HL-60 (cell line): ENCODE results near the gene COL25A1.

Source experiments
- GABPA ChIP-seq: IDR thresholded peaks from 2 replicates; pipeline ENCODE4 v1.6.1; 2012; ENCODE audit warnings: low read depth
- POLR2AphosphoS5 ChIP-seq: IDR thresholded peaks from 2 replicates; pipeline ENCODE4 v1.6.1; 2012; ENCODE audit warnings: low read depth
- TF ChIP-seq, protein P1 (sequence below): IDR thresholded peaks from one replicate; pipeline ENCODE4 v1.5.1; 2011; ENCODE audit warnings: low read length, control low read depth, inconsistent platforms; ENCODE audit not compliant: insufficient read depth
- TF ChIP-seq, protein P2 (sequence below): IDR thresholded peaks from 2 replicates; pipeline ENCODE4 v1.6.1; 2012; ENCODE audit warnings: low read depth; ENCODE audit not compliant: insufficient replicate concordance

- TF ChIP-seq, protein P1, sequence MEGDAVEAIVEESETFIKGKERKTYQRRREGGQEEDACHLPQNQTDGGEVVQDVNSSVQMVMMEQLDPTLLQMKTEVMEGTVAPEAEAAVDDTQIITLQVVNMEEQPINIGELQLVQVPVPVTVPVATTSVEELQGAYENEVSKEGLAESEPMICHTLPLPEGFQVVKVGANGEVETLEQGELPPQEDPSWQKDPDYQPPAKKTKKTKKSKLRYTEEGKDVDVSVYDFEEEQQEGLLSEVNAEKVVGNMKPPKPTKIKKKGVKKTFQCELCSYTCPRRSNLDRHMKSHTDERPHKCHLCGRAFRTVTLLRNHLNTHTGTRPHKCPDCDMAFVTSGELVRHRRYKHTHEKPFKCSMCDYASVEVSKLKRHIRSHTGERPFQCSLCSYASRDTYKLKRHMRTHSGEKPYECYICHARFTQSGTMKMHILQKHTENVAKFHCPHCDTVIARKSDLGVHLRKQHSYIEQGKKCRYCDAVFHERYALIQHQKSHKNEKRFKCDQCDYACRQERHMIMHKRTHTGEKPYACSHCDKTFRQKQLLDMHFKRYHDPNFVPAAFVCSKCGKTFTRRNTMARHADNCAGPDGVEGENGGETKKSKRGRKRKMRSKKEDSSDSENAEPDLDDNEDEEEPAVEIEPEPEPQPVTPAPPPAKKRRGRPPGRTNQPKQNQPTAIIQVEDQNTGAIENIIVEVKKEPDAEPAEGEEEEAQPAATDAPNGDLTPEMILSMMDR, result no peak
- no peak for TF ChIP-seq POLR2AphosphoS5
- TF ChIP-seq, protein P2, sequence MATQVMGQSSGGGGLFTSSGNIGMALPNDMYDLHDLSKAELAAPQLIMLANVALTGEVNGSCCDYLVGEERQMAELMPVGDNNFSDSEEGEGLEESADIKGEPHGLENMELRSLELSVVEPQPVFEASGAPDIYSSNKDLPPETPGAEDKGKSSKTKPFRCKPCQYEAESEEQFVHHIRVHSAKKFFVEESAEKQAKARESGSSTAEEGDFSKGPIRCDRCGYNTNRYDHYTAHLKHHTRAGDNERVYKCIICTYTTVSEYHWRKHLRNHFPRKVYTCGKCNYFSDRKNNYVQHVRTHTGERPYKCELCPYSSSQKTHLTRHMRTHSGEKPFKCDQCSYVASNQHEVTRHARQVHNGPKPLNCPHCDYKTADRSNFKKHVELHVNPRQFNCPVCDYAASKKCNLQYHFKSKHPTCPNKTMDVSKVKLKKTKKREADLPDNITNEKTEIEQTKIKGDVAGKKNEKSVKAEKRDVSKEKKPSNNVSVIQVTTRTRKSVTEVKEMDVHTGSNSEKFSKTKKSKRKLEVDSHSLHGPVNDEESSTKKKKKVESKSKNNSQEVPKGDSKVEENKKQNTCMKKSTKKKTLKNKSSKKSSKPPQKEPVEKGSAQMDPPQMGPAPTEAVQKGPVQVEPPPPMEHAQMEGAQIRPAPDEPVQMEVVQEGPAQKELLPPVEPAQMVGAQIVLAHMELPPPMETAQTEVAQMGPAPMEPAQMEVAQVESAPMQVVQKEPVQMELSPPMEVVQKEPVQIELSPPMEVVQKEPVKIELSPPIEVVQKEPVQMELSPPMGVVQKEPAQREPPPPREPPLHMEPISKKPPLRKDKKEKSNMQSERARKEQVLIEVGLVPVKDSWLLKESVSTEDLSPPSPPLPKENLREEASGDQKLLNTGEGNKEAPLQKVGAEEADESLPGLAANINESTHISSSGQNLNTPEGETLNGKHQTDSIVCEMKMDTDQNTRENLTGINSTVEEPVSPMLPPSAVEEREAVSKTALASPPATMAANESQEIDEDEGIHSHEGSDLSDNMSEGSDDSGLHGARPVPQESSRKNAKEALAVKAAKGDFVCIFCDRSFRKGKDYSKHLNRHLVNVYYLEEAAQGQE, result no peak
- TF ChIP-seq GABPA, result no peak
Observed at GRCh38 chr4:109276482-109277095, 25.9 kb downstream of the COL25A1 start.
